Hematopoietic multipotent progenitor cell treated with erythropoietin and hydrocortisone succinate and interleukin-3 and kit ligand, for 15 days (in vitro differentiated cells): ENCODE results near the gene PTPN2.
A peak's percentile ranks its signal among the peaks of the same experiment; 100 is the strongest.
"Not testable (repeated sequence)": the region's sequence is repeated elsewhere in the genome, so short reads cannot be mapped to it uniquely, and the experiment has no call there.

Source experiments
- DNase-seq: peaks from one replicate; pipeline ENCODE4 v3.0.0-alpha.2; 2015; ENCODE audit warnings: low spot score

PTPN2 gene

DNA sequence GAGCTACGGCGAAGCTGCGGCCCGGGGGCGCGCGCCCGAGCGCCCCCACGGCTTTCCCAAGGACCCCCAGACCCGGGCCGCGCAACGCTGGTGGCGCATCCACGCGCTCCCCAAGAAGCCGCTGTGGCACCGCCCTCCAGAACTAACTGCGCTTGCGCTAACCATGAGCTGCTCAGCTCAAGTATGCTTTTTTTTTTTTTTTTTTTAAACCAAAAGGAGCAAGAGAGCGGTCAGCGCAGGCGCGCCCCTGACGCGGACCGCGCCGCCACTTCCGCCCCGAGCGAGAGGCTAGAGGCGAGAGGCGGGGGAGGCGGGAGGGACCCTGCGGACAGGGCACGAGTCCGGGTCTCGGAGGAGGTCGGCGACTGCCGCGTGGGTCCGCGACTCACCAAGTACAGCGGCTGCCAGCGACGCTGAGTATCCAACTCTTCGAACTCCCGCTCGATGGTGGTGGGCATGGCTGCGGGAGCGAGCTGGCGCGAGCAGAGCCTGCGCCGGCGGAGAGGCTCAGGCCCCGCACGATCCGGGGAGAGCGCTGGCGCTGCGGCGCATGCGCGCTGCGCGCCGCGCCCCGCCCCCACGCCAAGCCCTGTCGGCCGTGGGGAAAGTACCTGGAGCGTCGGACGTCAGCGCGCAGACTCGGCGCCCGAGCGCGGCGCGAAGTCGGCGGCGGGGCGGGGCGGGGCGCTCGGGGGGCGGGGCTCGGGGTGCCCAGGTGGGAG, at the start of gene PTPN2:
Gene PTPN2 (minus strand): TSS at position 554 of the 722 bp plus-strand sequence. CDS start 96 bp downstream, at position 458.
- DNase-seq = peak; percentile 93

- DNase-seq = no peak
Measured at GRCh38 chr18:12933327-12933726, 49.3 kb upstream of the PTPN2 start.

- no peak for DNase-seq
Measured at GRCh38 chr18:12930908-12931307, 46.9 kb upstream of the PTPN2 start.

- DNase-seq = no peak
Measured at GRCh38 chr18:12930376-12930775, 46.3 kb upstream of the PTPN2 start.

GRCh38 chr18:12929477-12930083, 45.5 kb upstream of the PTPN2 start:
- DNase-seq = no peak

DNA sequence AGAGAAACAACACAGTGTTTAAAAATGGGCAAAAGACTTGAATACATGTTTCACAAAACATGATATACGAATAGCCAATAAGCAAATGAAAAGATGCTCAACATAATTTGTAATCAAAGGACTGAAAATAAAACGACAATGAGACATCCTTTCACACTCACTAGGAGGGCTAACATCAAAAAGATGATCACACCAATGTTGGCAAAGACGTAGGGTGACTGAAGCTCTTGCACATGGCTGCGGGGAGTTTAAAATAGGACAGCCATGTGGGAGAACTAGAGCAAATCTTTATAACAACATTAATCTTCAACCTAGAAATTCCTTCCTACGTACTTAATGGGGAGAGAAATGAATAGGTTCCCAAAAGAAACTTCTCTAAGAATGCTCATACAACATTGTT, 44.6 kb upstream of the PTPN2 start:
- no peak for DNase-seq

GRCh38 chr18:12928206-12928605, 44.2 kb upstream of the PTPN2 start:
- no peak for DNase-seq

DNA sequence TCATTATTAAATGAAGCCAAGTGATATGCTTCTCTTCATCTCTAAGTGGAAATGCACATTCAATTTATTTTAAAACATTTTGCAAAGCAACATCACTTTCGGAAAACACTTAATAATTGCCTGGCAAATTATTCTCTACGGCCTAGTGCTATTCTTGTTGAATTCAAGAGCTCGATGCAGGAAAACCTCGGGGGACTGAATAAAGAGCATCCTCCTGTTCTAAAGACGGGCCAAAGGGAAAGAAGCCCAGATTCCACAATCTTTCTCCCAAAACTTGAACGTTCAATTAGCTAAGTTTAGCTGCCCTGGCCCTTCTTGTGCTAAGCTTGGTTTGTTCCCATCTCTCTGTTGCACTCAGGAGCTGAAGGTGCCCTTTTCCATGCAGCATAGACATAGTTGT, 40.6 kb upstream of the PTPN2 start:
- no peak for DNase-seq

- no peak for DNase-seq
Measured at GRCh38 chr18:12922266-12922665, 38.2 kb upstream of the PTPN2 start.

DNA sequence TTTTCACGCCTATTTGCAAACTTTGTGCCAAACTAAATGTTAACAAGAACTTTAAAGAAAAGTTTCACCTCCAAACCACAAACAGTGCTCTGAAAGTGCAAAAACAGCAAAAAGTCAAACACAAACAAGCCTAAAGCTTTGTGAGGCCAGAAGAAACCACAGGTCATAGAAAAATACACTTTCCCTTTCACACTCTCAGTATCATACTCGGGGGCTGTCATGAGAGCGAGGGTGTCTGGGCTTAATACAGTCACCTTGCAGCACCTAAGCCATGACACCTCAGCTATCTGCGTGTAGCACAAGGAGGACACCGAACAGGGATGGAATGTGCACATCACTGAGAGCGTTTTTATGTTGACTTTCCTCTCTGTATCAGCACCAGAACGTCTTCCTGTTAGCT, 37.1 kb upstream of the PTPN2 start:
- no peak for DNase-seq

- DNase-seq = no peak
Measured at GRCh38 chr18:12911929-12912703, 28.1 kb upstream of the PTPN2 start.

GRCh38 chr18:12911025-12911928, 27.2 kb upstream of the PTPN2 start:
- no peak for DNase-seq

DNA sequence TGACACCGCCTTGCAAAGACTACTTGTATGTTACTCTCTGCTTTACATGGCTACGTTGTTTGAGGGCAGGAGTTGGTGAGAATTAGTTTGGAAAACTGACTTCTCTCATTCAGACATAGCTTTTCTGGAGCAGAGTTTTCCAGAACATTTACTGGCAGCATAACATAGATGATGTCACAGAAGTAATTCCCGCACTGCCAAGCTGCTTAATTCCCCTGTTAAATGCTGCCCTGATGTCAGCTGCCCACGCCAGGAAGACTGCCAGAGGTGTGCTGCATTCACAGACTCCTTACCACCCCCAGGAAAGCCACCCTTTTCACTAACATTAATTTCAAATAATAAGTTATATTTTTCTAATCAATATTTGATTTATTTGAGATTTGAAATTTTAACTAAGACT, 24.7 kb upstream of the PTPN2 start:
- DNase-seq = no peak

DNA sequence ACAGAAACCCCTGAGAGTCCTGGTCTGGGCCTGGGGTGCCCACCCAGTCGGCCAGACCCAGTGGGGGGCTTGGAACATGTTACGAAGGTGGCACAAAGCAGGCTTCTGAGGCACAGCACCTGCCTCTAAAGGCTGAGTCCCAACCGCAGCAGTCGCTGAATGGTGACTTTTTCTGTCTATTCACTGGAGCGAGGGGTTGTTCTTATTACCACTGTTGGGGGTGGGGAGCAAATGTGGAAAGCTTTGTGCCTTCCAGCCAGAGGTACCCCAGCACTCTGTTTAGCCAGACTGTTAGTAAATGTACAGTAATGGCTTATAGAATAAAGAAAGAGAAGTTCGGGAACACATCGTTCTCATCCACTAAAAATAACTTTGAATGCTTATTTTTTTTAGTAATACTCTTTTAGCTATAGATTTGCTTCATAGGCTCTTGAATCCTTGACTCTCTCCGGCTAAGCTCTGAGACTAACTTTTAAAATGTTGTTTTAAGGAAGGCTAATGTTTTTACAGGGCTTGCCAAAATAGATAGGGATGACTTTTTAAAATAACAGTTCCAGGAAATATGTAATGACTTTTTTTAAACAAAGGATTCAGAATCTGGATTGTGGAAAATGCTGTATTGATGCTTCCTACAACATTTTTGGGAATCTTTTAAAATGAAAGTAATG, 23.4 kb upstream of the PTPN2 start:
- no peak for DNase-seq

GRCh38 chr18:12906773-12907172, 22.7 kb upstream of the PTPN2 start:
- DNase-seq = no peak

DNA sequence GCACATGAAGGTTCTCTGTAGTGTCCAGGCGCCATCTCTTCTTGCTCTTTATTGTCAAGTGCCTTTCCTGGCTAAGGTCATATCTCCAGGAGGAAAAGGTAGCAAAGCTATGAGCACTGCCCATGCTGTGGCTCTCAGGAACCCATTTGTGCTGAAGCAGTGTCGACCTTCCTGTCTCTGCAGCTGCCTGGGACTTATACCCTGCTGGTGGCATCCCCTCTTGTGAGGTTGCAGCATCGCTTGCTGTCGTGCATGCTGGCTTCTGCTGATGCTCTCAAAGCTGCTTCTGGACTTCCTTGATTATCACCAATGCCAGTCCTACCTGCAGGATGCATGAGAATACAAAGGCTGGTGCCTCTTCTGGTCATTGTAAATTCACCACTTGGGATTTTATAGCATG, 22.1 kb upstream of the PTPN2 start:
- no peak for DNase-seq

DNA sequence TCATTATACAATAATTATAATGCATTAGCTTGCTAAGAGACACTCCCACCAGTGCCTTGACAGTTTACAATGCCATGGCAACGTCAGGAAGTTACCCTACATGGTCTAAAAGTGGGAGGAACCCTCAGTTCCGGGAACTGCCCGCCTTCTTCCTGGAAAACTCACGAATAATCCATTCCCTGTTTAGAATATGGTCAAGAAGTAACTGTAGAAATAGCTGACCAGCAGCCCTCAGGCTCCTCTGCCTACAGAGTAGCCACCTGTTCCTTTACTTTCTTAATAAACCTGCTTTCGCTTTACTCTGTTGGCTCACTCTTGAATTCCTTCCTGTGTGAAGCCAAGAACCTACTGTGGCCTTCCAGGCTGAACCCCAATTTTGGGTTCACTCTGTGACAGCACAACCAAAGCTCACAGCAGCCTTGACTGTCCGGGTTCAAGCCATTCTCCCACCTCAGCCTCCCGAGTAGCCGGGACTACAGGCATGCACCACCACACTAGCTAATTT, 20.0 kb upstream of the PTPN2 start:
- DNase-seq = peak; percentile 78

- not testable (repeated sequence) for DNase-seq
Measured at GRCh38 chr18:12901208-12901607, 17.2 kb upstream of the PTPN2 start.

DNA sequence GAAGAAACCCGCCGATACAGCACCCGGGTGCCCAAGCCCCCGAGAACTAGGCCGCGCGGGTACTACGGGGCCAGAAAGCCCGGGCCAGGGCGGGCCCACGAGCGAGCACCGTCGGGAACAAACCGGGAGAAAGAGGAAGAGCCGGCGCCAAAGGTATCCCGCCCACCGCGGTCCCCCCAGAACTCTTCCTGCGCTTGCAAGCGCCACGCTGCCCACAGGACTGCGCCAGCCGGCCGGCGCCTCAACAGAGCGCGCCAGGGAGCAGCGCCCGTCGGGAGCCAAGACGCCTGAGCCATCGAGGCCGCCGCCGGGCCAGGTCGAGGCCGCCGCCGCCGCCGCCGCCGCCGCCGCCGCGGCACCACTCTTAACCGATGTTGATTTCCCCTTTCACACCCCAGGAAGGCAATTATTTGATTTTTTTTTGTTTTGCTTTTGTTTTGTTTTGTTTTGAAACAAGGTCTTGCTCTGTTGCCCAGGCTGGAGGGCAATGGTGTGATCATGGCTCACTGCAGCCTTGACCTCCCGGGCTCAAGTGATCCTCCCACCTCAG, 12.8 kb upstream of the PTPN2 start:
- not testable (repeated sequence) for DNase-seq

DNA sequence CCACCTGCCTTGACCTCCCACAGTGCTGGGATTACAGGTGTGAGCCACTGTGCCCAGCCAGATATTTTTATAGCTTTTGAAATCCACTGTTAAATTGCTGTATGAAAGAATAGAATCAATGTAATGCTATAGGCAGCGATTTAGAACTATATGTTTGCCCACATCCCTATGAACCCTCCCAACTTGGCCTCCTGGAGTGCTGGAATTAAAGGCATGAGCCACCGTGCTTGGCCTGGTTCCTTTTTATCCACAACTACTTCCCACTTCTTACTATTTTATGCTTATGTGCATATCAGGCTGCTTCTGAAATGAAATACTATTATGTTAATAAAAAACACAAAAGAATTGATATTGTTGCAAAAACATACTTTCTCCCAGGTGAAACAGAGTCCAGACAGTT, 11.6 kb upstream of the PTPN2 start:
- DNase-seq = no peak

DNA sequence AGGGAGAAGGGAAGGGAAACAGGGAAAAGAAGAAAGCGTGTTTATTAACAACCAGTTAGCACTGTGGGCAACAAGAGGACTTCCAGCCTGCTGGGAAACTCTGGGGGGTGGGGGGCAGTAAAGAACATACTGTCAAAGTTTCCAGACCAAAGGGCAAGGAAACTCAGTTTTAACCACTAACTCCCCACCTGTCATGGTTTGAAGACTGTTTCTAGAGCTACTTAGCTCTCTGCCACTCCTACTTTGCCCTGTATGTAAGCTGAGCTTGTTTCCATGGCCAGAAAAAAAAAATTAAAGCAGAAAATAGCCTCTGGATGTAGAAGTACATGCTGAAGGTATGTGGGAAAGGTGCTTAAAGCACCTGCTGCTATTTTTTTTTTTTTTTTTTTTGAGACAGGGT, 11.0 kb upstream of the PTPN2 start:
- no peak for DNase-seq
